HepG2 (cell line): ENCODE data around the gene BTN1A1. TPM values are rescaled to one million over a fixed set of nuclear protein-coding genes. Genes with fewer than 3 reads are reported as not detected.

Experiments
- ATAC-seq: fragments of 200-7000 bp; cut with Tn5 transposase; 3 replicates; pipeline ENCODE4 v1.9.1; 2020; ENCODE audit warnings: mild to moderate bottlenecking, moderate library complexity
- BruUV-seq: library from RNA; stranded (reverse); fragments of 400-500 nt; replicated peaks from 2 replicates; lab custom pipeline; 2021; lab: Mats Ljungman, UMichigan
- CTCF ChIA-PET: fragments of 300-600 bp; formaldehyde crosslinking; extraction: SDS; loops from one replicate; lab custom pipeline; 2021; ENCODE audit warnings: low total read pairs, inconsistent platforms, low intra/inter-chr PET ratio; lab: Yijun Ruan, JAX
- POLR2A ChIA-PET: fragments of 350-600 bp; sonication (Branson Sonifier 250); formaldehyde crosslinking; loops from one replicate; lab custom pipeline; 2020; ENCODE audit warnings: antibody characterized with exemption, inconsistent platforms; lab: Yijun Ruan, JAX
- DNase-seq: peaks from one replicate; pipeline ENCODE4 v3.0.0-alpha.2; 2015; ENCODE audit warnings: low spot score
- FAIRE-seq: peaks from 3 replicates; lab custom pipeline; 2011; peaks lifted over from hg19 to GRCh38; lab: Jason Lieb, UNC
- H2AFZ ChIP-seq: one replicate; pipeline ENCODE4 v1.6.1; 2011; ENCODE audit warnings: low read length, inconsistent platforms
- H3K27ac ChIP-seq: fragments of 300-600 bp; 3 replicates; pipeline ENCODE4 v1.8.0; 2011; ENCODE audit warnings: mixed run types, mild to moderate bottlenecking, mixed read lengths, low read length, inconsistent platforms; ENCODE audit not compliant: insufficient read depth; ENCODE audit errors: extremely low read length
- H3K27me3 ChIP-seq, 2 experiments: fragments of 200-600 bp in 1 of 2; 2 replicates in 1 of 2; 3 replicates in 1 of 2; pipeline versions ENCODE4 v1.6.0 to v1.8.0; 2011; ENCODE audit warnings: low read length in 2 of 2, mild to moderate bottlenecking in 2 of 2, moderate library complexity in 2 of 2, inconsistent platforms in 1 of 2; ENCODE audit not compliant: insufficient read depth in 2 of 2, control insufficient read depth in 1 of 2
- H3K36me3 ChIP-seq, 2 experiments: fragments of 200-600 bp in 1 of 2; replicated peaks in 1 of 2; 2 replicates in 1 of 2; 3 replicates in 1 of 2; pipeline versions ENCODE4 v1.5.1 to v1.8.0; 2011; ENCODE audit warnings: low read length in 2 of 2, inconsistent platforms in 1 of 2; ENCODE audit not compliant: insufficient read depth in 2 of 2, control insufficient read depth in 1 of 2
- H3K4me1 ChIP-seq: 2 replicates; pipeline ENCODE4 v1.5.1; 2012; ENCODE audit warnings: low read length, inconsistent platforms; ENCODE audit not compliant: insufficient read depth
- H3K4me2 ChIP-seq: 2 replicates; pipeline ENCODE4 v1.6.0; 2011; ENCODE audit warnings: low read depth, low read length, inconsistent platforms
- H3K4me3 ChIP-seq, 3 experiments: fragments of 200-600 bp in 1 of 3; sonication (generic), shearing (Covaris generic) in 1 of 3; replicated peaks in 1 of 3; 2 replicates each; pipeline ENCODE4 v1.5.1; 2011 to 2016; ENCODE audit warnings: low read length in 3 of 3, inconsistent platforms in 2 of 3, low read depth in 2 of 3, mild to moderate bottlenecking in 2 of 3, control low read depth in 1 of 3, mixed read lengths in 1 of 3; ENCODE audit not compliant: insufficient read depth in 1 of 3
- H3K79me2 ChIP-seq: one replicate; pipeline ENCODE4 v1.6.1; 2011; ENCODE audit warnings: low read length, inconsistent platforms; ENCODE audit not compliant: insufficient read depth
- H3K9ac ChIP-seq: 2 replicates; pipeline ENCODE4 v1.6.0; 2011; ENCODE audit warnings: mild to moderate bottlenecking, low read depth, low read length, inconsistent platforms; ENCODE audit not compliant: insufficient read depth
- H3K9me3 ChIP-seq: 2 replicates; pipeline ENCODE4 v1.5.1; 2012; ENCODE audit warnings: mild to moderate bottlenecking, low read length
- H4K20me1 ChIP-seq: 2 replicates; pipeline ENCODE4 v1.6.0; 2011; ENCODE audit warnings: inconsistent platforms, mild to moderate bottlenecking, low read length, moderate library complexity; ENCODE audit not compliant: insufficient read depth
- CHCHD3 ChIP-seq: sonication (generic); formaldehyde crosslinking; IDR thresholded peaks from 2 replicates; pipeline ENCODE4 v1.8.0; 2022; ENCODE audit warnings: mild to moderate bottlenecking, missing genetic modification reagents, moderate library complexity
- FOXA3 ChIP-seq: IDR thresholded peaks from 2 replicates; pipeline ENCODE4 v1.6.1; 2016; ENCODE audit warnings: missing genetic modification reagents, missing compliant biosample characterization
- HNRNPL ChIP-seq: fragments of 200-400 bp; formaldehyde crosslinking; IDR thresholded peaks from 2 replicates; pipeline ENCODE4 v1.6.1; 2017; ENCODE audit warnings: mild to moderate bottlenecking, low read depth, low read length
- MYC ChIP-seq: sonication (generic); formaldehyde crosslinking; IDR thresholded peaks from 2 replicates; pipeline ENCODE4 v1.9.0; 2021; ENCODE audit warnings: missing genetic modification reagents, borderline replicate concordance
- ZKSCAN1 ChIP-seq: fragments of 150-350 bp; IDR thresholded peaks from 2 replicates; pipeline ENCODE4 v1.6.1; 2014; ENCODE audit warnings: low read length
- ZNF256 ChIP-seq: sonication (generic); formaldehyde crosslinking; conservative IDR thresholded peaks from 2 replicates; pipeline ENCODE4 v1.4.0; 2020; ENCODE audit warnings: missing genetic modification reagents
- WGBS: methylation state at CpG from one replicate; pipeline ENCODE4 v1.1.6; 2017; ENCODE audit warnings: low lambda C conversion rate; 5-methylcytosine and 5-hydroxymethylcytosine counted together
- in situ Hi-C: cut with HindIII; loops from 2 replicates; pipeline ENCODE4 v1.10.0; 2017; ENCODE audit warnings: low pct_unique_long_range_greater_than_20kb; ENCODE audit not compliant: extremely low pct_ligation_motif_present
- intact Hi-C: fragments of 100-400 bp; cut with micrococcal nuclease; formaldehyde crosslinking; loops from one replicate; pipeline ENCODE4 v1.10.0; 2022; ENCODE audit not compliant: unreplicated experiment
- polyA plus RNA-seq, 8 experiments: library from polyadenylated mRNA; depleted of rRNA in 3 of 8; stranded (reverse) in 7 of 8; unstranded in 1 of 8; fragments of >200 nt; fragmentation: Illumina TruSeq in 4 of 8; extraction: Trizol in 4 of 8; gene quantifications; 2 replicates each; pipeline versions ENCODE4 v1.2.1 to v1.2.3, GENCODE V29; 2011 to 2016; ENCODE audit warnings: low read depth in 4 of 8, missing spikeins in 1 of 8, mixed read lengths in 1 of 8; ENCODE audit not compliant: insufficient read depth in 1 of 8
- total RNA-seq, 5 experiments: library from RNA; depleted of rRNA; stranded (reverse); fragments of >200 nt; fragmentation: Illumina TruSeq; extraction: Trizol; gene quantifications; 2 replicates each; pipeline ENCODE4 v1.2.3, GENCODE V29; 2016; ENCODE audit warnings: low read depth in 1 of 5

Gene BTN1A1
- total and polyA plus RNA-seq, 2 of the 13 experiments (the other 11 are each of a cell fraction or from before 2014, with no cell fraction given): 0.04 TPM; not detected in 1

GRCh38 chr6:26526928-26527327 is 26.8 kb downstream of the BTN1A1 start:
- POLR2A ChIA-PET: no interaction called here
- Histone ChIP-seq H3K4me2 (no peak overlapping the region), H3K4me1 (peaks cover 38% of the 10 kb centered on the region), H3K27ac (no peak overlapping the region), H3K9me3 (no peaks in the 10 kb centered on the region), H3K9ac (no peak overlapping the region), H3K27me3 (no peaks in the 10 kb centered on the region), H3K36me3 (no peaks in the 10 kb centered on the region), H2AFZ (no peak overlapping the region), H3K4me3 (no peak overlapping the region), H4K20me1 (no peaks in the 10 kb centered on the region), H3K79me2 (no peaks in the 10 kb centered on the region)
- FAIRE-seq: no peak
- CTCF ChIA-PET: no interaction called here
- no peak for DNase-seq
- no peak for ATAC-seq
- WGBS: 64% methylated on average over 1 of the region's 1 CpG
- in situ Hi-C loops: no loop called here
- intact Hi-C loops: no loop called here
- no TSS peak for BruUV-seq
- no peak for TF ChIP-seq FOXA3 (CRISPR knock-in tag)
- no peak for TF ChIP-seq CHCHD3 (CRISPR knock-in tag)
- TF ChIP-seq ZKSCAN1: no peak

GRCh38 chr6:26530203-26530602 is 30.1 kb downstream of the BTN1A1 start:
- in situ Hi-C loops: no loop called here
- Histone ChIP-seq H3K4me2 (no peak overlapping the region), H3K4me1 (peaks cover 28% of the 10 kb centered on the region), H2AFZ (no peak overlapping the region)
- no peak for DNase-seq
- POLR2A ChIA-PET: no interaction called here
- TF ChIP-seq HNRNPL (no peak), ZNF256 (CRISPR knock-in tag) (no peak), MYC (CRISPR knock-in tag) (no peak)
- TF ChIP-seq, all 625 proteins: peak for 0
- Histone ChIP-seq H4K20me1 (no peaks in the 10 kb centered on the region), H3K27ac (no peak overlapping the region), H3K9me3 (no peaks in the 10 kb centered on the region), H3K27me3 (no peaks in the 10 kb centered on the region), H3K4me3 (no peak overlapping the region), H3K36me3 (no peaks in the 10 kb centered on the region), H3K9ac (no peak overlapping the region), H3K79me2 (no peaks in the 10 kb centered on the region)
- no peak for FAIRE-seq
- intact Hi-C loops: loop anchor here (10.0 kb wide), 1 partner anchor 505 kb away; a partner anchor contains a TSS
- CTCF ChIA-PET: no interaction called here
- no TSS peak for BruUV-seq
- 35% methylated on average over 2 of the region's 2 CpGs for WGBS
- ATAC-seq: no peak
